H9 (cell line): ENCODE measurements around the gene DRGX. TPM values are rescaled to one million over a fixed set of nuclear protein-coding genes. Genes with fewer than 3 reads are reported as not detected.

Source experiments
- DNase-seq: peaks from one replicate; pipeline ENCODE4 v3.0.0-alpha.2; 2017
- H2AFZ ChIP-seq: one replicate; pipeline ENCODE4 v1.6.1; 2013; ENCODE audit warnings: mild to moderate bottlenecking, low read length, control low read depth, moderate library complexity
- H2AK5ac ChIP-seq: 2 replicates; pipeline ENCODE4 v1.6.1; 2013; ENCODE audit warnings: low read length, control low read depth, mixed read lengths; ENCODE audit not compliant: insufficient read length
- H2BK120ac ChIP-seq: one replicate; pipeline ENCODE4 v1.6.1; 2013; ENCODE audit warnings: low read depth, mild to moderate bottlenecking, low read length, control low read depth, inconsistent platforms; ENCODE audit not compliant: poor library complexity, severe bottlenecking
- H2BK12ac ChIP-seq: 2 replicates; pipeline ENCODE4 v1.6.1; 2013; ENCODE audit warnings: low read length, control low read depth, mixed read lengths, low read depth; ENCODE audit not compliant: insufficient read length
- H2BK15ac ChIP-seq: 2 replicates; pipeline ENCODE4 v1.6.1; 2013; ENCODE audit warnings: low read depth, low read length, control low read depth
- H2BK20ac ChIP-seq: one replicate; pipeline ENCODE4 v1.6.1; 2013; ENCODE audit warnings: low read depth, mild to moderate bottlenecking, low read length, control low read depth, inconsistent platforms; ENCODE audit not compliant: poor library complexity, severe bottlenecking
- H2BK5ac ChIP-seq: 2 replicates; pipeline ENCODE4 v1.6.1; 2013; ENCODE audit warnings: low read length, control low read depth, mixed read lengths; ENCODE audit not compliant: insufficient read length
- H3K14ac ChIP-seq: 2 replicates; pipeline ENCODE4 v1.6.1; 2013; ENCODE audit warnings: low read length, control low read depth; ENCODE audit not compliant: insufficient read depth
- H3K18ac ChIP-seq: 2 replicates; pipeline ENCODE4 v1.6.1; 2013; ENCODE audit warnings: low read depth, mild to moderate bottlenecking, mixed read lengths, low read length, control low read depth; ENCODE audit not compliant: insufficient read length
- H3K23ac ChIP-seq: 2 replicates; pipeline ENCODE4 v1.6.1; 2013; ENCODE audit warnings: low read length, control low read depth, mixed read lengths, low read depth; ENCODE audit not compliant: insufficient read length
- H3K23me2 ChIP-seq: 2 replicates; pipeline ENCODE4 v1.6.1; 2013; ENCODE audit warnings: low read depth, mild to moderate bottlenecking, mixed read lengths, low read length, control low read depth; ENCODE audit not compliant: insufficient read length, poor library complexity, severe bottlenecking
- H3K27ac ChIP-seq: 2 replicates; pipeline ENCODE4 v1.5.1; 2013; ENCODE audit warnings: low read length, control low read depth, mixed read lengths, low read depth; ENCODE audit not compliant: insufficient read length
- H3K27me3 ChIP-seq: 2 replicates; pipeline ENCODE4 v1.6.1; 2013; ENCODE audit warnings: low read length, control low read depth, inconsistent platforms; ENCODE audit not compliant: insufficient read depth
- H3K4ac ChIP-seq: 2 replicates; pipeline ENCODE4 v1.6.1; 2013; ENCODE audit warnings: low read depth, mild to moderate bottlenecking, control low read depth, inconsistent platforms, low read length, moderate library complexity
- H3K4me1 ChIP-seq: 2 replicates; pipeline ENCODE4 v1.6.1; 2013; ENCODE audit warnings: low read length, control low read depth, inconsistent platforms; ENCODE audit not compliant: insufficient read depth
- H3K4me2 ChIP-seq: 2 replicates; pipeline ENCODE4 v1.6.1; 2013; ENCODE audit warnings: low read length, control low read depth, mixed read lengths; ENCODE audit not compliant: insufficient read length, insufficient read depth
- H3K56ac ChIP-seq: 2 replicates; pipeline ENCODE4 v1.6.1; 2013; ENCODE audit warnings: low read depth, mild to moderate bottlenecking, mixed read lengths, low read length, control low read depth; ENCODE audit not compliant: insufficient read length
- H3K79me1 ChIP-seq: 2 replicates; pipeline ENCODE4 v1.6.1; 2013; ENCODE audit warnings: low read depth, mild to moderate bottlenecking, moderate library complexity, low read length, control low read depth, inconsistent platforms; ENCODE audit not compliant: insufficient read depth, poor library complexity, severe bottlenecking
- H3K79me2 ChIP-seq: 2 replicates; pipeline ENCODE4 v1.6.1; 2013; ENCODE audit warnings: low read length, control low read depth, inconsistent platforms; ENCODE audit not compliant: insufficient read depth
- H3K9ac ChIP-seq: 2 replicates; pipeline ENCODE4 v1.6.1; 2013; ENCODE audit warnings: low read length, control low read depth, mixed read lengths; ENCODE audit not compliant: insufficient read length; ENCODE audit errors: extremely low read depth
- H3K9me3 ChIP-seq: one replicate; pipeline ENCODE4 v1.6.1; 2013; ENCODE audit warnings: low read depth, low read length, inconsistent platforms; ENCODE audit not compliant: control insufficient read depth
- H3T11ph ChIP-seq: one replicate; pipeline ENCODE4 v1.6.1; 2013; ENCODE audit warnings: mild to moderate bottlenecking, low read length, control low read depth, inconsistent platforms
- H4K20me1 ChIP-seq: one replicate; pipeline ENCODE4 v1.6.1; 2013; ENCODE audit not compliant: control insufficient read depth, insufficient read length, insufficient read depth
- H4K5ac ChIP-seq: 2 replicates; pipeline ENCODE4 v1.6.1; 2013; ENCODE audit warnings: low read depth, mild to moderate bottlenecking, mixed read lengths, low read length, control low read depth; ENCODE audit not compliant: insufficient read length
- H4K8ac ChIP-seq: replicated peaks from 2 replicates; pipeline ENCODE4 v1.6.1; 2013; ENCODE audit warnings: low read length, control low read depth, mixed read lengths, low read depth; ENCODE audit not compliant: insufficient read length
- H4K91ac ChIP-seq: 2 replicates; pipeline ENCODE4 v1.6.1; 2013; ENCODE audit warnings: low read depth, mild to moderate bottlenecking, moderate library complexity, mixed read lengths, low read length, control low read depth; ENCODE audit not compliant: insufficient read length
- H3K27ac Mint-ChIP-seq, 3 experiments: 2 replicates in 2 of 3; 3 replicates in 1 of 3; pipeline ENCODE4 v1.8.0; 2020 to 2021; ENCODE audit warnings: mixed read lengths in 3 of 3, mild to moderate bottlenecking in 1 of 3, moderate library complexity in 1 of 3
- H3K27me3 Mint-ChIP-seq: 2 replicates; pipeline ENCODE4 v1.8.0; 2021; ENCODE audit warnings: low read depth, mild to moderate bottlenecking, moderate library complexity, mixed read lengths
- H3K36me3 Mint-ChIP-seq, 3 experiments: 2 replicates in 2 of 3; 3 replicates in 1 of 3; pipeline ENCODE4 v1.8.0; 2020 to 2021; ENCODE audit warnings: low read depth in 3 of 3, mixed read lengths in 3 of 3; ENCODE audit not compliant: insufficient read depth in 1 of 3
- H3K4me1 Mint-ChIP-seq, 2 experiments: 2 replicates each; pipeline ENCODE4 v1.8.0; 2020; ENCODE audit warnings: mixed read lengths in 2 of 2
- H3K4me3 Mint-ChIP-seq, 2 experiments: 2 replicates in 1 of 2; 3 replicates in 1 of 2; pipeline ENCODE4 v1.8.0; 2020 to 2021; ENCODE audit warnings: mild to moderate bottlenecking in 2 of 2, mixed read lengths in 2 of 2, moderate library complexity in 1 of 2
- H3K9me3 Mint-ChIP-seq, 2 experiments: 2 replicates in 1 of 2; 3 replicates in 1 of 2; pipeline ENCODE4 v1.8.0; 2020; ENCODE audit warnings: mild to moderate bottlenecking in 2 of 2, mixed read lengths in 2 of 2, moderate library complexity in 1 of 2
- CTCF ChIP-seq: fragments of 200-600 bp; sonication (generic); conservative IDR thresholded peaks from 3 replicates; pipeline ENCODE4 v1.8.0; 2021; ENCODE audit warnings: antibody characterized with exemption, mild to moderate bottlenecking
- WGBS: extraction: QIAGEN DNeasy Blood & Tissue Kit; methylation state at CpG from one replicate; pipeline ENCODE4 v1.1.7; 2013; ENCODE audit warnings: missing lambda C conversion rate, low lambda C conversion rate, mixed read lengths; ENCODE audit not compliant: insufficient read length; ENCODE audit errors: extremely low coverage; 5-methylcytosine and 5-hydroxymethylcytosine counted together
- total RNA-seq: library from RNA; stranded (reverse); gene quantifications from 2 replicates; pipeline ENCODE4 v1.2.1, GENCODE V29; 2021

Gene DRGX
- total RNA-seq, 1 experiment from 2014 or later = not detected

GRCh38 chr10:49382226-49382625, 13.7 kb downstream of the DRGX start:
- no peak for DNase-seq
- no peak overlapping the region for H2BK20ac ChIP-seq
- H3K4me3 Mint-ChIP-seq = no peak overlapping the region
- no peaks in the 10 kb centered on the region for H3K9me3 ChIP-seq
- no peak overlapping the region for H2BK12ac ChIP-seq
- peaks cover 2 to 5% of the 10 kb centered on the region in 2 experiments; a peak in 1 of 4 replicates for H3K4me1 Mint-ChIP-seq
- no peaks in the 10 kb centered on the region for H3K27me3 ChIP-seq
- TF ChIP-seq CTCF = no peak
- H3K36me3 Mint-ChIP-seq = no peaks in the 10 kb centered on the region; a peak in 1 of 7 replicates
- no peaks in the 10 kb centered on the region for H3K79me1 ChIP-seq
- no peak overlapping the region for H3K56ac ChIP-seq
- no peak overlapping the region for H3K4ac ChIP-seq
- no peaks in the 10 kb centered on the region for H3K79me2 ChIP-seq
- H2BK5ac ChIP-seq = no peak overlapping the region
- no peaks in the 10 kb centered on the region for H3K9me3 Mint-ChIP-seq
- no peak overlapping the region for H2BK15ac ChIP-seq
- H3K27ac ChIP-seq = no peak overlapping the region
- H3K27me3 Mint-ChIP-seq = peaks cover 19% of the 10 kb centered on the region
- H4K91ac ChIP-seq = no peak overlapping the region
- no peak overlapping the region for H2BK120ac ChIP-seq
- H3K18ac ChIP-seq = no peak overlapping the region
- H4K8ac ChIP-seq = no peak overlapping the region
- H3K14ac ChIP-seq = no peak overlapping the region
- no CpG with 5 or more reads among the region's 3 CpGs for WGBS
- no peak overlapping the region for H3K27ac Mint-ChIP-seq
- H2AFZ ChIP-seq = no peak overlapping the region
- no peaks in the 10 kb centered on the region for H3K4me1 ChIP-seq
- no peak overlapping the region for H3K23ac ChIP-seq
- H4K20me1 ChIP-seq = no peaks in the 10 kb centered on the region
- H4K5ac ChIP-seq = no peak overlapping the region
- no peak overlapping the region for H3K4me2 ChIP-seq
- H3K9ac ChIP-seq = no peak overlapping the region
- H2AK5ac ChIP-seq = no peak overlapping the region
- no peak overlapping the region for H3T11ph ChIP-seq
- H3K23me2 ChIP-seq = no peaks in the 10 kb centered on the region
